ENCODE data around the gene NOX3. TPM values are rescaled to one million over a fixed set of nuclear protein-coding genes. Genes with fewer than 3 reads are reported as not detected.

The NOX3 gene
- total RNA-seq, 1 experiment from 2014 or later: not detected

GRCh38 chr6:155414049-155414448 is 41.6 kb downstream of the NOX3 start:
- H3K9ac ChIP-seq (ENCODE audit: extremely low read depth, insufficient read length, low read length): no peak overlapping the region
- H2BK20ac ChIP-seq (ENCODE audit: low read depth, low read length, poor library complexity, severe bottlenecking): no peak overlapping the region
- H4K91ac ChIP-seq (ENCODE audit: insufficient read length, low read depth, low read length): no peak overlapping the region
- no peak overlapping the region for H3K14ac ChIP-seq (ENCODE audit: insufficient read depth, low read length)
- H2BK15ac ChIP-seq (ENCODE audit: low read depth, low read length): no peak overlapping the region
- H3K18ac ChIP-seq (ENCODE audit: insufficient read length, low read depth, low read length): no peak overlapping the region
- no peaks in the 10 kb centered on the region for H4K20me1 ChIP-seq (ENCODE audit: control insufficient read depth, insufficient read depth, insufficient read length)
- no peak overlapping the region for H3K27ac Mint-ChIP-seq
- no peak overlapping the region for H2BK5ac ChIP-seq (ENCODE audit: insufficient read length, low read length)
- no peaks in the 10 kb centered on the region for H3K9me3 ChIP-seq (ENCODE audit: control insufficient read depth, low read depth, low read length)
- no peak overlapping the region for H2AFZ ChIP-seq (ENCODE audit: low read length)
- no peak overlapping the region for H3K56ac ChIP-seq (ENCODE audit: insufficient read length, low read depth, low read length)
- no peaks in the 10 kb centered on the region for H3K79me2 ChIP-seq (ENCODE audit: insufficient read depth, low read length)
- H3T11ph ChIP-seq (ENCODE audit: low read length): no peak overlapping the region
- no peaks in the 10 kb centered on the region for H3K9me3 Mint-ChIP-seq
- H3K4ac ChIP-seq (ENCODE audit: low read depth, low read length): no peak overlapping the region
- H3K27ac ChIP-seq (ENCODE audit: insufficient read length, low read depth, low read length): no peak overlapping the region
- no peaks in the 10 kb centered on the region for H3K27me3 Mint-ChIP-seq (ENCODE audit: low read depth)
- no peak for DNase-seq
- H2BK120ac ChIP-seq (ENCODE audit: low read depth, low read length, poor library complexity, severe bottlenecking): no peak overlapping the region
- no peaks in the 10 kb centered on the region for H3K36me3 Mint-ChIP-seq (ENCODE audit: insufficient read depth in 1 of 3, low read depth in 3 of 3)
- no peak overlapping the region for H3K23ac ChIP-seq (ENCODE audit: insufficient read length, low read depth, low read length)
- H3K27me3 ChIP-seq (ENCODE audit: insufficient read depth, low read length): no peaks in the 10 kb centered on the region
- no CpG with 5 or more reads among the region's 3 CpGs for WGBS (ENCODE audit: extremely low coverage, insufficient read length, low lambda C conversion rate)
- no peak overlapping the region for H3K4me3 Mint-ChIP-seq
- peaks cover 24% of the 10 kb centered on the region in 2 experiments for H3K4me1 Mint-ChIP-seq
- H3K79me1 ChIP-seq (ENCODE audit: insufficient read depth, low read depth, low read length, poor library complexity, severe bottlenecking): no peaks in the 10 kb centered on the region
- no peak overlapping the region for H2BK12ac ChIP-seq (ENCODE audit: insufficient read length, low read depth, low read length)
- H3K4me2 ChIP-seq (ENCODE audit: insufficient read depth, insufficient read length, low read length): no peak overlapping the region
- H2AK5ac ChIP-seq (ENCODE audit: insufficient read length, low read length): no peak overlapping the region
- no peaks in the 10 kb centered on the region for H3K23me2 ChIP-seq (ENCODE audit: insufficient read length, low read depth, low read length, poor library complexity, severe bottlenecking)
- H4K5ac ChIP-seq (ENCODE audit: insufficient read length, low read depth, low read length): no peak overlapping the region
- H3K4me1 ChIP-seq (ENCODE audit: insufficient read depth, low read length): 0 out of 2 replicates have a peak, but pooled peaks cover 1% of the 10 kb centered on the region
- H4K8ac ChIP-seq (replicated peaks; ENCODE audit: insufficient read length, low read depth, low read length): no peak overlapping the region
- TF ChIP-seq, protein P1, sequence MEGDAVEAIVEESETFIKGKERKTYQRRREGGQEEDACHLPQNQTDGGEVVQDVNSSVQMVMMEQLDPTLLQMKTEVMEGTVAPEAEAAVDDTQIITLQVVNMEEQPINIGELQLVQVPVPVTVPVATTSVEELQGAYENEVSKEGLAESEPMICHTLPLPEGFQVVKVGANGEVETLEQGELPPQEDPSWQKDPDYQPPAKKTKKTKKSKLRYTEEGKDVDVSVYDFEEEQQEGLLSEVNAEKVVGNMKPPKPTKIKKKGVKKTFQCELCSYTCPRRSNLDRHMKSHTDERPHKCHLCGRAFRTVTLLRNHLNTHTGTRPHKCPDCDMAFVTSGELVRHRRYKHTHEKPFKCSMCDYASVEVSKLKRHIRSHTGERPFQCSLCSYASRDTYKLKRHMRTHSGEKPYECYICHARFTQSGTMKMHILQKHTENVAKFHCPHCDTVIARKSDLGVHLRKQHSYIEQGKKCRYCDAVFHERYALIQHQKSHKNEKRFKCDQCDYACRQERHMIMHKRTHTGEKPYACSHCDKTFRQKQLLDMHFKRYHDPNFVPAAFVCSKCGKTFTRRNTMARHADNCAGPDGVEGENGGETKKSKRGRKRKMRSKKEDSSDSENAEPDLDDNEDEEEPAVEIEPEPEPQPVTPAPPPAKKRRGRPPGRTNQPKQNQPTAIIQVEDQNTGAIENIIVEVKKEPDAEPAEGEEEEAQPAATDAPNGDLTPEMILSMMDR (conservative IDR thresholded peaks at IDR 0.05): no peak
